Activated naive CD4-positive, alpha-beta T cell (primary cell): ENCODE data around the gene WNK4.
A peak's percentile ranks its signal among the peaks of the same experiment; 100 is the strongest.

Source experiments
- DNase-seq, 4 experiments: peaks; one replicate each; lab custom pipeline; 2025; lab: John Stamatoyannopoulos, UW

Gene WNK4

GRCh38 chr17:42772945-42773289 is 7.5 kb upstream of the WNK4 start:
- no peak for DNase-seq

- peak; percentile 29 to 63 (median 46) for DNase-seq
Observed at GRCh38 chr17:42773290-42774035, 6.9 kb upstream of the WNK4 start, which contains the start of gene VPS25. VPS25 (plus strand) TSS chr17:42773449; CDS start chr17:42773476, 27 bp downstream.

GRCh38 chr17:42774066-42774745 is 6.2 kb upstream of the WNK4 start:
- no peak for DNase-seq

- no peak for DNase-seq
Observed at GRCh38 chr17:42775534-42776098, 4.8 kb upstream of the WNK4 start.

GRCh38 chr17:42778570-42778969 is 1.8 kb upstream of the WNK4 start:
- DNase-seq = no peak

GRCh38 chr17:42779304-42779935 is 990 bp upstream of the WNK4 start:
- no peak for DNase-seq

- DNase-seq = no peak
Observed at GRCh38 chr17:42780851-42781638, 635 bp downstream of the WNK4 start.

- DNase-seq = no peak
Observed at GRCh38 chr17:42781639-42782165, 1.3 kb downstream of the WNK4 start.

- no peak for DNase-seq
Observed at GRCh38 chr17:42782166-42783061, 2.0 kb downstream of the WNK4 start.

GRCh38 chr17:42783062-42783790 is 2.8 kb downstream of the WNK4 start:
- no peak for DNase-seq

- no peak for DNase-seq
Observed at GRCh38 chr17:42783791-42784138, 3.4 kb downstream of the WNK4 start.

- no peak for DNase-seq
Observed at GRCh38 chr17:42784409-42784808, 4.0 kb downstream of the WNK4 start.

GRCh38 chr17:42784811-42785592 is 4.6 kb downstream of the WNK4 start:
- no peak for DNase-seq

- DNase-seq = no peak
Observed at GRCh38 chr17:42787266-42787665, 6.9 kb downstream of the WNK4 start.

GRCh38 chr17:42791948-42792347 is 11.5 kb downstream of the WNK4 start:
- no peak for DNase-seq

- no peak for DNase-seq
Observed at GRCh38 chr17:42792545-42792944, 12.1 kb downstream of the WNK4 start.

- DNase-seq = no peak
Observed at GRCh38 chr17:42795061-42795460, 14.7 kb downstream of the WNK4 start.

GRCh38 chr17:42795465-42795864 is 15.1 kb downstream of the WNK4 start:
- DNase-seq = no peak

- DNase-seq = no peak
Observed at GRCh38 chr17:42796066-42796758, 15.8 kb downstream of the WNK4 start.
